Glutamatergic neuron (in vitro differentiated cells): Measurements from ENCODE around the gene SMAD7. TPM values are rescaled to one million over a fixed set of nuclear protein-coding genes. Genes with fewer than 3 reads are reported as not detected.

Source experiments
- DNase-seq: peaks from one replicate; pipeline ENCODE4 v3.0.0; 2022
- H3K27ac Mint-ChIP-seq: one replicate; pipeline ENCODE4 v1.8.0; 2020; ENCODE audit warnings: mild to moderate bottlenecking, mixed read lengths, inconsistent platforms; ENCODE audit not compliant: unreplicated experiment
- H3K27me3 Mint-ChIP-seq: one replicate; pipeline ENCODE4 v1.8.0; 2020; ENCODE audit warnings: mild to moderate bottlenecking, moderate library complexity, mixed read lengths, inconsistent platforms; ENCODE audit not compliant: unreplicated experiment
- H3K36me3 Mint-ChIP-seq: one replicate; pipeline ENCODE4 v1.8.0; 2020; ENCODE audit warnings: mild to moderate bottlenecking, mixed read lengths, inconsistent platforms; ENCODE audit not compliant: unreplicated experiment
- H3K4me1 Mint-ChIP-seq: one replicate; pipeline ENCODE4 v1.8.0; 2020; ENCODE audit warnings: mild to moderate bottlenecking, low read depth, mixed read lengths, inconsistent platforms; ENCODE audit not compliant: unreplicated experiment
- H3K4me3 Mint-ChIP-seq: one replicate; pipeline ENCODE4 v1.8.0; 2020; ENCODE audit warnings: mild to moderate bottlenecking, mixed read lengths, inconsistent platforms; ENCODE audit not compliant: unreplicated experiment
- H3K9me3 Mint-ChIP-seq: one replicate; pipeline ENCODE4 v1.8.0; 2020; ENCODE audit warnings: mild to moderate bottlenecking, moderate library complexity, mixed read lengths, inconsistent platforms; ENCODE audit not compliant: unreplicated experiment
- total RNA-seq: library from RNA; stranded (reverse); fragmentation: NEBNext Ultra II Directional; extraction: Animal tissue kit (Norgen Biotek cat#: 25700); gene quantifications from one replicate; pipeline ENCODE4 v1.2.1, GENCODE V29; 2021; ENCODE audit not compliant: unreplicated experiment
- TF ChIP-seq, protein P1 (sequence below): fragments of 200-600 bp; sonication (generic); IDR thresholded peaks from one replicate; pipeline ENCODE4 v1.5.0; 2021; ENCODE audit not compliant: partially characterized antibody, unreplicated experiment

SMAD7 gene
- total RNA-seq, 1 donor from 2014 or later = 10.8 TPM

DNA sequence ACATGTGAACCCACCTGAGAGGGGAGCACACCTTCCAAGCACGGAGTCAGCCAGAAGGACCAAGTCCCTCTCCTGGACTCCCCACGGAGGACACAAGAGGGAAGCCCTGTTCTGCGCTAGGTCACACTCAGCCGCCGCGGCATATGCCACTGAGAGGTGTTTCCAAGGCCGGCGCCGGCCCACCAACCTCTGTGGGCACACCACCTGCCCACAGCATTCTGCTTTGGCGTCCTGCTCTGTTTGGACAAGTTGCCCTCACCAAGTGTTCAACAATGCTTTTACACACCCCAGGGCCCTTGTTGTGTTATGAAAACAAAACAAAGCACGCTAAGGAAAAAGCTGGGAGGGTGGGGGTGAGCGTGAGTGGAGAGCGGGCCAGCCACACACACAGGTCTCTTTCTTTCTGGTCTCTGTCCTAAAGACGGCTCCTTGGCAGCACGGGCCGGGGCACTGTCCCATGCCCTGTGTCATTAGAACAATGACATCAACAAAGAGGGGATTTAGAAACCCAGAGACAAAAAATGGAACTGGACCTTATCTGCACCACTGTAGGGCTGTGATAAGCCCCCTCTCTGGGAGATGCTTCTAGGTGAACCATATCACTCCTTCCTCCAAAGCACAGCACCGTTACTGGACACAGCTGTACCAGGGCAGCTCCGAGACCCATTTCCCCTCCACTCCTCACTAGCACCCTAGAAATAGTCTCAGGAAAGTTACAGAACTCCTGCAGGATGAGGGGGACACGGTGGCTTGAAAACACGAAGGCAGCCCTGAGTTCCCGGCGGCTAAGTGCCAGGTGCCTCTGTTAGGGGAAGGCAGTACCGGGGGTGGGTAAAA lies 17.0 kb downstream of the SMAD7 start:
- Mint-ChIP-seq H3K36me3 (no peaks in the 10 kb centered on the region), H3K27ac (no peak overlapping the region), H3K4me1 (peaks cover 53% of the 10 kb centered on the region), H3K27me3 (peaks cover 11% of the 10 kb centered on the region), H3K9me3 (peaks cover 6% of the 10 kb centered on the region), H3K4me3 (peak overlapping the region; percentile 57)
- DNase-seq = no peak
- TF ChIP-seq, protein P1, sequence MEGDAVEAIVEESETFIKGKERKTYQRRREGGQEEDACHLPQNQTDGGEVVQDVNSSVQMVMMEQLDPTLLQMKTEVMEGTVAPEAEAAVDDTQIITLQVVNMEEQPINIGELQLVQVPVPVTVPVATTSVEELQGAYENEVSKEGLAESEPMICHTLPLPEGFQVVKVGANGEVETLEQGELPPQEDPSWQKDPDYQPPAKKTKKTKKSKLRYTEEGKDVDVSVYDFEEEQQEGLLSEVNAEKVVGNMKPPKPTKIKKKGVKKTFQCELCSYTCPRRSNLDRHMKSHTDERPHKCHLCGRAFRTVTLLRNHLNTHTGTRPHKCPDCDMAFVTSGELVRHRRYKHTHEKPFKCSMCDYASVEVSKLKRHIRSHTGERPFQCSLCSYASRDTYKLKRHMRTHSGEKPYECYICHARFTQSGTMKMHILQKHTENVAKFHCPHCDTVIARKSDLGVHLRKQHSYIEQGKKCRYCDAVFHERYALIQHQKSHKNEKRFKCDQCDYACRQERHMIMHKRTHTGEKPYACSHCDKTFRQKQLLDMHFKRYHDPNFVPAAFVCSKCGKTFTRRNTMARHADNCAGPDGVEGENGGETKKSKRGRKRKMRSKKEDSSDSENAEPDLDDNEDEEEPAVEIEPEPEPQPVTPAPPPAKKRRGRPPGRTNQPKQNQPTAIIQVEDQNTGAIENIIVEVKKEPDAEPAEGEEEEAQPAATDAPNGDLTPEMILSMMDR = no peak

DNA sequence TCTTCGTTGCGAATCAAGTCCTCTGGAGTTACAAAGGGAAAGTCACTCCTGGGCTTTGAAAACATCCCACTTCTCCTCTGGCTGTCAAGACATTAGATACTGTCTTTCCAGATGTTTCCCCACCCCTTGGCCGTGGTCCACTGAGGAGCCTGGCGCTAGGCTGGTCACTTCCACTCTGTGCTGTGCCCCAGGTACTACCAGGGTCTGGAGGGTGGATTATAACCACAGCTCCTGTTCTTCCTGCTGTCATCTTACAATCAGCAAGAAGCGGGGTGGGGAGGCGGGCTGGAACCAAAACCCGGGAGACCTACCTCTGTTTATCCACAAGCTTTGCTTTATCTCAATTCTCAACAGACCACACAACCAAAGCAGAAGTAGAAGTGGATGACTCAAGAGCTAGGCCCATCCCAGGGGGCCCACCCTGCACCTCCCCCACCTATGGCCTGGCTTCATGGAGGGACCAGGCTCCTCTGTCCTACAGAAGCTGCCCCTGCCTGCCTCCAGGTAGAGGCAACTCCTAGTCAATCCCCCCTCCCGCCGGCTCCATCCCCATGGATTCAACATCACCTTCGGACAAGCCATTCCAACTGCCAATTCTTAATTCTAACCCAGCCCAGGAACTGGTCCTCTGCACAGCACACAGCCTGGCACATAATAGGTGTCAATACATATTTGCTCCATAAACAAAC lies 17.8 kb downstream of the SMAD7 start:
- no peak for DNase-seq
- Mint-ChIP-seq H3K4me1 (peaks cover 53% of the 10 kb centered on the region), H3K4me3 (peak overlapping the region; percentile 69), H3K36me3 (no peaks in the 10 kb centered on the region), H3K27me3 (peaks cover 13% of the 10 kb centered on the region), H3K27ac (peak overlapping the region; percentile 57), H3K9me3 (peaks cover 4% of the 10 kb centered on the region)
- TF ChIP-seq, protein P1 = no peak

DNA sequence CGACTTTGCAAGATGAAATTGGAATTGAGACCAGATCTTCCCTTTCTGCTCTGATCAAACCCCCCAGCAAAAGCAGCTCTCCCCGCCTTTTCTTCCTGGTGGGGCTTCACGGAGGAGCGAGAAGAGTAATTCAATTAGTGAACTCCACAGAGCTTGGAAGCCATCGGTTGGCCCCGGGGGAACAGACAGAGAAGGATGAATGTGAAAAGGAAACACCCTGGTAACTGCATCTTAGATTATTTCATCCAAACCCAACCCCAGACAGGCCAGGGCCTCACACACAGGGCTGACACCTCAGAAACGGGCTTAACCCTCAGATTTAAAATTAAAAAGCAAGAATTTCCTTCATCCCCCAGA lies 18.3 kb downstream of the SMAD7 start:
- Mint-ChIP-seq H3K27ac (peak overlapping the region; percentile 0), H3K4me3 (peak overlapping the region; percentile 69), H3K36me3 (no peaks in the 10 kb centered on the region), H3K27me3 (peaks cover 13% of the 10 kb centered on the region), H3K9me3 (peaks cover 4% of the 10 kb centered on the region), H3K4me1 (peaks cover 52% of the 10 kb centered on the region)
- peak; percentile 50 for DNase-seq
- TF ChIP-seq, protein P1 = no peak

DNA sequence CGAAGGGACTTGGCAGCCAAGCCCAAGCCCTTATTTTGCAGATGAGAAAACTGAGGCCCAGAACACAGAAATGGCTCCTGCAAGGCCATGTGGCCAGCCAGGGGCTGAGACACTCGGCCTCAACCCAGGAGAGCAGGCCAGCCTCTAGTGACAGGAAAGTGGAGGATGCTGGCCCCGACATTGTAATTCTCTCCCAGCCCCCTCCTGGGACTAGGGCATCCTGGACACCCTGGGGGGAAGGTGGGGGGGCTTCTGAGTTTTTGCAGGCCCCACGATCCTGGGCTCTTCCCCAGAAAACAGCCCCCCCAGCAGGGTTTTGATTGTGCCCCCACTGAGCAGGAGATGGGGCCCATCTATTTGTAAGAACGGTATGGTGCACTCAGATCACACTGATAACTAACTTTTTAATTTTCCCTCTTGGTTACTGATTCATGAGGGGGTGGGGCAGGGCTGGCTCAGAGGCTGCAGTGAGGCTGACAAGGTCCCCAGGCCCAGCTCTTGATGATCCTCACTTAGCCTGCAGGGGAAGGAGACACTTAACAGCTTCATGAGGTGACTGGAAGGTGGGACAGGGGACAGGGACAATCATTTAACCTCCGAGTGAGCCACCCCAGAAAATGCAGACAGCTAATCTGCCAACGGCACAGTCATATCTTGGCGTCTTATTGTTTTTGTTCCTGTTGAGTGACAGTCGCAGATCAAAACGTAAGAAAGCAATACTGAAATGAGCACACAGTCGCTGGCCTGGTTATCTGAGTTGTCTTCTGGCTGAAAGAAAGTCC lies 18.9 kb downstream of the SMAD7 start:
- H3K27ac Mint-ChIP-seq = peak overlapping the region; percentile 0
- TF ChIP-seq, protein P1 = no peak
- peaks cover 55% of the 10 kb centered on the region for H3K4me1 Mint-ChIP-seq
- no peak for DNase-seq
- peaks cover 13% of the 10 kb centered on the region for H3K27me3 Mint-ChIP-seq
- H3K4me3 Mint-ChIP-seq = peak overlapping the region; percentile 69
- H3K9me3 Mint-ChIP-seq = peaks cover 4% of the 10 kb centered on the region
- no peaks in the 10 kb centered on the region for H3K36me3 Mint-ChIP-seq
